Vagina (tissue), 2 donors: ENCODE results near the gene AIG1. TPM values are rescaled to one million over a fixed set of nuclear protein-coding genes. Genes with fewer than 3 reads are reported as not detected.
"Not testable (repeated sequence)": the region's sequence is repeated elsewhere in the genome, so short reads cannot be mapped to it uniquely, and the experiment has no call there.

Experiments
- DNase-seq, 2 donors: peaks; one replicate each; pipeline ENCODE4 v3.0.0-alpha.2; 2017; ENCODE audit errors: extremely low spot score in 2 of 2
- H3K27ac ChIP-seq: fragments of 200-600 bp; sonication (generic); one replicate; pipeline ENCODE4 v1.5.1; 2019
- H3K27me3 ChIP-seq: fragments of 200-600 bp; sonication (generic); one replicate; pipeline ENCODE4 v1.5.1; 2019
- H3K36me3 ChIP-seq, 2 donors: fragments of 200-600 bp; sonication (generic); one replicate each; pipeline ENCODE4 v1.5.1; 2017 to 2019
- H3K4me1 ChIP-seq: fragments of 200-600 bp; sonication (generic); one replicate; pipeline ENCODE4 v1.5.1; 2019
- H3K4me3 ChIP-seq, 2 donors: fragments of 200-600 bp; sonication (generic); 1 replicate in 1 of 2; 2 replicates in 1 of 2; pipeline ENCODE4 v1.5.1; 2016 to 2019
- H3K9me3 ChIP-seq: fragments of 200-600 bp; sonication (generic); one replicate; pipeline ENCODE4 v1.5.1; 2019
- CTCF ChIP-seq, 3 experiments: fragments of 450-650 bp in 2 of 3; fragments of 200-600 bp in 1 of 3; sonication (generic) in 1 of 3; IDR thresholded peaks; one replicate each; pipeline ENCODE4 v1.5.1; 2017 to 2019; ENCODE audit warnings: antibody characterized with exemption in 3 of 3, mild to moderate bottlenecking in 2 of 3, moderate library complexity in 2 of 3
- POLR2A ChIP-seq, 2 donors: fragments of 450-650 bp; IDR thresholded peaks; one replicate each; pipeline ENCODE4 v1.6.1; 2017; ENCODE audit warnings: antibody characterized with exemption in 2 of 2, mild to moderate bottlenecking in 2 of 2, moderate library complexity in 2 of 2
- POLR2AphosphoS5 ChIP-seq, 2 donors: sonication (generic); formaldehyde crosslinking; IDR thresholded peaks; one replicate each; pipeline ENCODE4 v1.9.0; 2017; ENCODE audit warnings: antibody characterized with exemption in 2 of 2, mild to moderate bottlenecking in 2 of 2, low read depth in 1 of 2; ENCODE audit not compliant: insufficient read depth in 1 of 2
- intact Hi-C: fragments of 100-400 bp; cut with DNase I; formaldehyde crosslinking; loops from one replicate; pipeline ENCODE4 v1.15.1; 2023
- total RNA-seq: library from RNA; depleted of rRNA; stranded (reverse); fragments of >200 nt; gene quantifications from one replicate; pipeline ENCODE4 v1.2.3, GENCODE V29; 2016

AIG1 gene
- total RNA-seq, 1 donor from 2014 or later: 22.3 TPM

GRCh38 chr6:143336446-143337152 is 275.9 kb downstream of the AIG1 start:
- DNase-seq: no peak
- TF ChIP-seq POLR2A (IDR thresholded peaks at IDR 0.05): no peak
- no peak for TF ChIP-seq CTCF (IDR thresholded peaks at IDR 0.05)
- no peak for TF ChIP-seq POLR2AphosphoS5 (IDR thresholded peaks at IDR 0.05; ENCODE audit: insufficient read depth in 1 of 2, low read depth in 1 of 2)
- no peak overlapping the region for H3K27ac ChIP-seq
- no peaks in the 10 kb centered on the region for H3K36me3 ChIP-seq
- H3K9me3 ChIP-seq: no peaks in the 10 kb centered on the region
- no peak overlapping the region for H3K4me3 ChIP-seq
- H3K4me1 ChIP-seq: peaks cover 15% of the 10 kb centered on the region
- intact Hi-C loops: no loop called here
- no peaks in the 10 kb centered on the region for H3K27me3 ChIP-seq

GRCh38 chr6:143337201-143337949 is 276.7 kb downstream of the AIG1 start:
- Histone ChIP-seq H3K4me1 (peaks cover 15% of the 10 kb centered on the region), H3K27me3 (no peaks in the 10 kb centered on the region), H3K36me3 (no peaks in the 10 kb centered on the region), H3K4me3 (no peak overlapping the region), H3K27ac (no peak overlapping the region), H3K9me3 (no peaks in the 10 kb centered on the region)
- TF ChIP-seq POLR2A (IDR thresholded peaks at IDR 0.05): no peak
- no peak for TF ChIP-seq CTCF (IDR thresholded peaks at IDR 0.05)
- no peak for TF ChIP-seq POLR2AphosphoS5 (IDR thresholded peaks at IDR 0.05; ENCODE audit: insufficient read depth in 1 of 2, low read depth in 1 of 2)
- DNase-seq: no peak
- intact Hi-C loops: no loop called here

- H3K4me1 ChIP-seq: peaks cover 15% of the 10 kb centered on the region
- no peak overlapping the region for H3K4me3 ChIP-seq
- no peaks in the 10 kb centered on the region for H3K27me3 ChIP-seq
- no peaks in the 10 kb centered on the region for H3K9me3 ChIP-seq
- H3K36me3 ChIP-seq: no peaks in the 10 kb centered on the region
- TF ChIP-seq CTCF (IDR thresholded peaks at IDR 0.05) (no peak), POLR2AphosphoS5 (IDR thresholded peaks at IDR 0.05; ENCODE audit: insufficient read depth in 1 of 2, low read depth in 1 of 2) (no peak)
- DNase-seq: no peak
- intact Hi-C loops: no loop called here
- H3K27ac ChIP-seq: no peak overlapping the region
Measured at GRCh38 chr6:143339223-143339622, 278.5 kb downstream of the AIG1 start.

GRCh38 chr6:143345477-143345876 is 284.8 kb downstream of the AIG1 start:
- H3K4me3 ChIP-seq, H3K27me3 ChIP-seq, H3K9me3 ChIP-seq, intact Hi-C loops, H3K27ac ChIP-seq, H3K4me1 ChIP-seq, DNase-seq, H3K36me3 ChIP-seq: not testable (repeated sequence)

- Histone ChIP-seq H3K36me3 (no peaks in the 10 kb centered on the region), H3K9me3 (no peaks in the 10 kb centered on the region), H3K27me3 (no peaks in the 10 kb centered on the region), H3K27ac (no peak overlapping the region), H3K4me1 (no peaks in the 10 kb centered on the region), H3K4me3 (no peak overlapping the region)
- TF ChIP-seq POLR2A (IDR thresholded peaks at IDR 0.05) (no peak), POLR2AphosphoS5 (IDR thresholded peaks at IDR 0.05; ENCODE audit: insufficient read depth in 1 of 2, low read depth in 1 of 2) (no peak), CTCF (IDR thresholded peaks at IDR 0.05) (no peak)
- no peak for DNase-seq
- intact Hi-C loops: no loop called here
Measured at GRCh38 chr6:143346004-143346403, 285.3 kb downstream of the AIG1 start.
